Right atrium auricular region (tissue), 2 donors: ENCODE results near the gene CDH8. TPM values are rescaled to one million over a fixed set of nuclear protein-coding genes. Genes with fewer than 3 reads are reported as not detected.

Source experiments
- DNase-seq: peaks from one replicate; pipeline ENCODE4 v3.0.0-alpha.2; 2019; ENCODE audit warnings: low spot score
- H3K27ac ChIP-seq, 2 donors: fragments of 200-600 bp; sonication (generic); 1 replicate in 1 of 2; 2 replicates in 1 of 2; pipeline ENCODE4 v1.5.1; 2016 to 2019
- H3K27me3 ChIP-seq, 2 donors: fragments of 200-600 bp; sonication (generic); one replicate each; pipeline versions ENCODE4 v1.5.1 to v1.6.0; 2017 to 2019
- H3K36me3 ChIP-seq: fragments of 200-600 bp; sonication (generic); one replicate; pipeline ENCODE4 v1.5.1; 2016
- H3K4me1 ChIP-seq, 2 donors: fragments of 200-600 bp; sonication (generic); one replicate each; pipeline versions ENCODE4 v1.5.1 to v1.6.0; 2017 to 2019
- H3K4me3 ChIP-seq, 2 donors: fragments of 200-600 bp; sonication (generic); 1 replicate in 1 of 2; 2 replicates in 1 of 2; pipeline ENCODE4 v1.5.1; 2017 to 2019; ENCODE audit warnings: mild to moderate bottlenecking in 1 of 2, moderate library complexity in 1 of 2
- H3K9me3 ChIP-seq, 2 donors: fragments of 200-600 bp; sonication (generic); one replicate each; pipeline ENCODE4 v1.5.1; 2019
- total RNA-seq, 2 donors: library from RNA; depleted of rRNA; stranded (reverse); fragments of >200 nt; gene quantifications; one replicate each; pipeline ENCODE4 v1.1.0, GENCODE V29; 2016
- TF ChIP-seq, protein P1 (sequence below), 2 donors: fragments of 200-600 bp; sonication (generic); IDR thresholded peaks; one replicate each; pipeline ENCODE4 v1.5.1; 2019; ENCODE audit warnings: antibody characterized with exemption in 2 of 2

Gene CDH8
- total RNA-seq, 2 donors from 2014 or later = not detected

DNA sequence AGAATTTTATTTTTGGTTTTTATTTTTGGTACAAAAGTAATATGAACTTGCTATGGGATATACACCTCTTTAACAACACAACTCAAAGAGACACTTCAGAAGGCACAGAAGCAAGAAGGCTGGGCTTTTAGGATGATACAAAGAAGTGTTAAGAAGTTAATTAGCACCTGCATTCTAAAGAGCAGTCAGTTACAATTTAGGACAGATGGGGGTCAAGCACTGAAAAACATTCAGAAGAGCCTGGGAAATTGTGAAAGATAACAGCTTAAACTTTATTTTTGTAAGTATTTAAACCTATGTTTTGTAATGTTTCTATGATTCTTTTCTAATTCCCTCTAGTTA is 163.5 kb downstream of the CDH8 start:
- no peaks in the 10 kb centered on the region for H3K4me1 ChIP-seq
- TF ChIP-seq, protein P1, sequence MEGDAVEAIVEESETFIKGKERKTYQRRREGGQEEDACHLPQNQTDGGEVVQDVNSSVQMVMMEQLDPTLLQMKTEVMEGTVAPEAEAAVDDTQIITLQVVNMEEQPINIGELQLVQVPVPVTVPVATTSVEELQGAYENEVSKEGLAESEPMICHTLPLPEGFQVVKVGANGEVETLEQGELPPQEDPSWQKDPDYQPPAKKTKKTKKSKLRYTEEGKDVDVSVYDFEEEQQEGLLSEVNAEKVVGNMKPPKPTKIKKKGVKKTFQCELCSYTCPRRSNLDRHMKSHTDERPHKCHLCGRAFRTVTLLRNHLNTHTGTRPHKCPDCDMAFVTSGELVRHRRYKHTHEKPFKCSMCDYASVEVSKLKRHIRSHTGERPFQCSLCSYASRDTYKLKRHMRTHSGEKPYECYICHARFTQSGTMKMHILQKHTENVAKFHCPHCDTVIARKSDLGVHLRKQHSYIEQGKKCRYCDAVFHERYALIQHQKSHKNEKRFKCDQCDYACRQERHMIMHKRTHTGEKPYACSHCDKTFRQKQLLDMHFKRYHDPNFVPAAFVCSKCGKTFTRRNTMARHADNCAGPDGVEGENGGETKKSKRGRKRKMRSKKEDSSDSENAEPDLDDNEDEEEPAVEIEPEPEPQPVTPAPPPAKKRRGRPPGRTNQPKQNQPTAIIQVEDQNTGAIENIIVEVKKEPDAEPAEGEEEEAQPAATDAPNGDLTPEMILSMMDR (IDR thresholded peaks at IDR 0.05) = no peak
- no peak for DNase-seq
- H3K9me3 ChIP-seq = no peaks in the 10 kb centered on the region
- no peak overlapping the region for H3K27ac ChIP-seq
- H3K27me3 ChIP-seq = no peaks in the 10 kb centered on the region
- H3K36me3 ChIP-seq = no peaks in the 10 kb centered on the region
- H3K4me3 ChIP-seq = no peak overlapping the region

DNA sequence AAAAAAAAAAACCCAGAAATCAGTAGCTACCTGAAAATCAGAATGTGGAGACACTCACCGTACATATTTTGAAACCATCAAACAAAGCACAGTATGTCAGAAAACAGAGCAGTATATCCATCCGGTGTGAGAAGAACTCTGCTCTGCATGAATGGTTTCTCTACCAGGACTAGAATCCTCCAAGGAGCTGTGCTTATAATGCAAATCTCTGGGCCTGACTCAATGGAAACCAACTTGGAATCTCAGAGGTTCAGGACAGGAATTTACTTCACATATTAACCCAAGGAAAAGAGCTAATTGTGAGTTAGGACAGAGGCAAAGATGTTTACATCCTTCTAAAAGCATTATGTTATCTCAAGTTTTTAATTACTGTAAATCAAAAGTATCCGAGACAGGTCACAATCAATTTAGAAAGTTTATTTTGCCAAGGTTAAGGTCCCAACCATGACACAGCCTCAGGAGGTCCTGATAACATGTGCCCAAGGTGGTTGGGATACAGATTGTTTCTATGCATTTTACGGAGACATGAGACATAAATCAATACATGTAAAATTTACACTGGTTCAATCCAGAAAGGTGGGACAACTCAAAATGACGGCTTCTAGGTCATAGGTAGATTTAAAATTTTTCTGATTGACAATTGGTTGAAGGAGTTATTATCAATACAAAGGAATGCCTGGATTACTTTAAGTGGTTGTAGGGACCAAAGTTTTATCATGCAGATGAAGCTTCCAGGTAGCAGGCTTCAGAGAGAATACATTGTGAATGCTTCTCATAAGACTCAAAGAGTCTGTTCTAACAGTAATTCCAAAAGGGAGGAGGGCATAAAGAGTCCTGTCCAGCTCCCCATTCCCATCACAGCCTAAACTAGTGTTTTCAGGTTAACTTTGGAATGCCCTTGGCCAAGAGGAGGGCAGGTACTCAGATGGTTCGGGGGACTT is 164.1 kb downstream of the CDH8 start:
- no peak overlapping the region for H3K27ac ChIP-seq
- TF ChIP-seq, protein P1 (IDR thresholded peaks at IDR 0.05) = no peak
- H3K36me3 ChIP-seq = no peaks in the 10 kb centered on the region
- no peaks in the 10 kb centered on the region for H3K9me3 ChIP-seq
- DNase-seq = no peak
- H3K27me3 ChIP-seq = no peaks in the 10 kb centered on the region
- H3K4me1 ChIP-seq = no peaks in the 10 kb centered on the region
- H3K4me3 ChIP-seq = no peak overlapping the region

GRCh38 chr16:61862221-61863155 is 173.8 kb downstream of the CDH8 start:
- no peaks in the 10 kb centered on the region for H3K27me3 ChIP-seq
- H3K27ac ChIP-seq = no peak overlapping the region
- no peaks in the 10 kb centered on the region for H3K4me1 ChIP-seq
- no peaks in the 10 kb centered on the region for H3K36me3 ChIP-seq
- no peak for DNase-seq
- H3K9me3 ChIP-seq = no peaks in the 10 kb centered on the region
- TF ChIP-seq, protein P1 (IDR thresholded peaks at IDR 0.05) = no peak
- no peak overlapping the region for H3K4me3 ChIP-seq

- TF ChIP-seq, protein P1 (IDR thresholded peaks at IDR 0.05) = no peak
- no peaks in the 10 kb centered on the region for H3K36me3 ChIP-seq
- H3K9me3 ChIP-seq = no peaks in the 10 kb centered on the region
- H3K27ac ChIP-seq = no peak overlapping the region
- H3K4me3 ChIP-seq = no peak overlapping the region
- DNase-seq = no peak
- no peaks in the 10 kb centered on the region for H3K4me1 ChIP-seq
- H3K27me3 ChIP-seq = no peaks in the 10 kb centered on the region
Measured at GRCh38 chr16:61858988-61859387, 177.2 kb downstream of the CDH8 start.

DNA sequence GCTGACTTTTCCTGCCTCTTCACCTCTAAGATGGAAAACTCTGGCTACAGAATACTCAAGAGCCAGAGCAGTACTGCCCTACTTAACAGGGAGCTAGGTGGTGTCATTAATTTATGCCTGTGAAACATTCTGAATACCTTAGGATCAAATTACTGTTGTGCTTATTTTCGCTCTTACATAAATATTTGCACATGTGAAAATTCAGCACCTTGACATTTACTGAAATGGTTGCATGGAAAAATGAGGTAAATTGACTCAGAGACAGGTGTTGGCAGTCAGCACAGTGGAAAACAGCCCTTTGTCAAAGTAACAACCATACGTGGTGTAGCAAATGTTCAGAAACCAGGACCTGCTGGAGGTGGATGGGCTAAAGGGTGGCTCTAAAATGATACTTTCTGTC is 193.6 kb downstream of the CDH8 start:
- no peaks in the 10 kb centered on the region for H3K4me1 ChIP-seq
- H3K27ac ChIP-seq = no peak overlapping the region
- H3K36me3 ChIP-seq = no peaks in the 10 kb centered on the region
- no peaks in the 10 kb centered on the region for H3K9me3 ChIP-seq
- DNase-seq = no peak
- H3K27me3 ChIP-seq = no peaks in the 10 kb centered on the region
- no peak overlapping the region for H3K4me3 ChIP-seq
- TF ChIP-seq, protein P1 (IDR thresholded peaks at IDR 0.05) = no peak
